Measurements from ENCODE around the gene MTFMT.

Gene MTFMT

DNA sequence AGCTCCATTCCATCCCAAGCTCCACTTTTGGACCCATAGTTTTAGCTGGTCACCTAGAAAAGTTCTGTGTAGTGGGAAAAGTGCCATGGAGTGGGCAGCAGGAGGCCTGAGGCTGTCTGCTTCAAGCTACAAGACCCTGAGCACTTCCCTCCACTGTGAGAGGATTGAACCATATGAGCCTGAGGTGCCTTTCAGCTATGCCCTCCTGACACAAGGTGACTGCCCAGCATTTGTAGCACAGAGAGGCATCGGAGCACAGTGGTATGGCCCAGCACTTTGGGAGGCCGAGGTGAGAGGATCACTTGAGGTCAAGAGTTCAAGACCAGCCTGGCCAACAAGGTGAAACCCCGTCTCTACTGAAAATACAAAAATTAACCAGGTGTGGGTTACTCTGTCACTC is 43.2 kb upstream of the MTFMT start:
- no peak for DNase-seq (ENCODE audit: extremely low spot score)
- TF ChIP-seq, protein P1, sequence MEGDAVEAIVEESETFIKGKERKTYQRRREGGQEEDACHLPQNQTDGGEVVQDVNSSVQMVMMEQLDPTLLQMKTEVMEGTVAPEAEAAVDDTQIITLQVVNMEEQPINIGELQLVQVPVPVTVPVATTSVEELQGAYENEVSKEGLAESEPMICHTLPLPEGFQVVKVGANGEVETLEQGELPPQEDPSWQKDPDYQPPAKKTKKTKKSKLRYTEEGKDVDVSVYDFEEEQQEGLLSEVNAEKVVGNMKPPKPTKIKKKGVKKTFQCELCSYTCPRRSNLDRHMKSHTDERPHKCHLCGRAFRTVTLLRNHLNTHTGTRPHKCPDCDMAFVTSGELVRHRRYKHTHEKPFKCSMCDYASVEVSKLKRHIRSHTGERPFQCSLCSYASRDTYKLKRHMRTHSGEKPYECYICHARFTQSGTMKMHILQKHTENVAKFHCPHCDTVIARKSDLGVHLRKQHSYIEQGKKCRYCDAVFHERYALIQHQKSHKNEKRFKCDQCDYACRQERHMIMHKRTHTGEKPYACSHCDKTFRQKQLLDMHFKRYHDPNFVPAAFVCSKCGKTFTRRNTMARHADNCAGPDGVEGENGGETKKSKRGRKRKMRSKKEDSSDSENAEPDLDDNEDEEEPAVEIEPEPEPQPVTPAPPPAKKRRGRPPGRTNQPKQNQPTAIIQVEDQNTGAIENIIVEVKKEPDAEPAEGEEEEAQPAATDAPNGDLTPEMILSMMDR (IDR thresholded peaks at IDR 0.05; ENCODE audit: control extremely low read depth, extremely low read depth, low read depth, missing control alignments), result no peak
- ChIA-PET CTCF (interaction anchor here (1.2 to 10.5 kb wide), 3 partner anchors 20 to 341 kb away, joined by 3 to 72 read pairs (median 3); no protein-coding TSS in a partner anchor), POLR2A (no interaction called here)

DNA sequence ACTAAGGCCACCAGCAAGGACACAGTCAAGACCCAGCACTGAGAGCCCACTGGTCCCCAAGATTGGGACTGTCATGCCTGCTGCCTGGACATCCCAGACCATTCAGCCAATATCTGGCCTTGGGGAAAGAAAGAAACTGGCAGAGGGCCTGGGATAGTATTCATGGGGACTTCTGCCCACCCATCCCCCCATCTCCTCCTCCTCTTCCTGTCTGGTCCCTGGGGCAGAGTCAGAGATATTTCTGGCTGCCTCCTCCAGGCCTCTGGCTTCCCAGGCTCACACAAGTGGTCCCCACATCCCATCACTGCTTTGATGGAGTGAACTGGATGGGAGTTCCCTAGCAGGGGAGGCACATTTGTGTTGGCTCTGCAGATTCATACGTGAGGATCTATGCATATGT is 42.6 kb upstream of the MTFMT start:
- CTCF ChIA-PET, result interaction anchor here (1.2 to 10.5 kb wide), 3 partner anchors 19 to 341 kb away, joined by 3 to 72 read pairs (median 3); no protein-coding TSS in a partner anchor

DNA sequence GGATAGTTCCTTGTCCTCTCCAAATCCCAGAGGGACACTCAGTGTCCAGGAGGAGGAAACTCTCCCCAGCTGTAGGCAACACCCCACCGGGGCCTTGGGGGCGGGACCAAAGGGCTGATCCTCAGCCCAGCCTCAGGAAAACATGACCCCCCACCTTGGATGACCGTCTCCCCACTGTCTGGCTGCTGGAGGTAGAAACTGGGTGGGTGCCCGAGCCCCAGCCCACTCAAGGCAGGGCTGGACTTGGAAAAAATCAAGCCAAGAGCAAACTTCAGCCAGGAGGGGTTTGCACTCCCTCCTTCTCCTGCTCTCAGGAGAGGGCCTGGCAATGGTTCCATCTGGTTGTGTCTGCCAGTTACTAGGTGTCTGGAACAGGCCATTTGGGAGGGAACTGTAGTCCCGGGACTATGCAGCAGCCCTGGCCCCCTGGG is 42.0 kb upstream of the MTFMT start:
- TF ChIP-seq, protein P1 (IDR thresholded peaks at IDR 0.05; ENCODE audit: control extremely low read depth, extremely low read depth, low read depth, missing control alignments), result no peak
- DNase-seq (ENCODE audit: extremely low spot score), result no peak
- CTCF ChIA-PET, result interaction anchor here (0.8 to 10.5 kb wide), 3 partner anchors 9 to 37 kb away, joined by 3 to 72 read pairs (median 4); no protein-coding TSS in a partner anchor
- POLR2A ChIA-PET, result no interaction called here

More for the DNA sequence above, 42.6 kb upstream of the MTFMT start:
- no peak for DNase-seq (ENCODE audit: extremely low spot score)
- TF ChIP-seq, protein P1 (IDR thresholded peaks at IDR 0.05; ENCODE audit: control extremely low read depth, extremely low read depth, low read depth, missing control alignments), result no peak
- POLR2A ChIA-PET, result no interaction called here

DNA sequence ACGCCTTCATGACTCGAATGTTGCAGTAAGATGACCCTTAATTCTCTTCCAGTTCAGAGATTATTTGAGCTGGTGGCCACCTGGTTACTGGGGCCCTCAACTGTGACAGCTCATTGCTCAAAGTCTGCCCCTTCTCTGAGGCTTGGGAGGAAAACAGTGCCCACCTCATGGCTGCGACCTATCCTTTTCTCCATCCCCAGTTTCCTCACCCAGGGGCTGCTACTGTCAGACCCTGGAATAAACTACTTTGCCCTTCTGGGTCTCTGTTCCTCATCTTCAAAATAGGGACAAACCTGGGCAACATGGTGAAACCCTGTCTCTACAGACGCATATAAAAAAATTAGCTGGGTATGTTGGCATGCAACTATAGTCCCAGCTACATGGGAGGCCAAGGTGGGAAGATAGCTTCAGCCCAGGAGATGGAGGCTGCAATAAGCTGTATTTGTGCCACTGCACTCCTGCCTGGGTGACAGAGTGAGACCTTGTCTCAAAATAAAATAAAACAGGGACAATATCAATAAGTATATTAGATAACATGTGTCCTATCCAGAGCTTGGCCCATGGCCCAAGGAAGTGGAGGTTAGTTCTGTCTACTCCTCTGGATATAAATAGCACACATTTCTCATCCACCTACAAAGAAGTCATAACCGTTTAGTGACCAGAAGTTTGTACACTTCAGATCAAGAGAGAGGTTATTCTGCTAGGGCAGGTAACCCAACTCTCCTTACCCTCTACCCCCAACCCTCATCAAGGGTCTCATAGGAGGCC is 40.5 kb upstream of the MTFMT start:
- TF ChIP-seq, protein P1 (IDR thresholded peaks at IDR 0.05; ENCODE audit: control extremely low read depth, extremely low read depth, low read depth, missing control alignments), result no peak
- ChIA-PET CTCF (interaction anchor here (1.0 to 10.5 kb wide), 7 partner anchors 8 to 59 kb away, joined by 3 to 72 read pairs (median 7); partner anchors contain the start of gene KBTBD13), POLR2A (no interaction called here)
- DNase-seq (ENCODE audit: extremely low spot score), result no peak

DNA sequence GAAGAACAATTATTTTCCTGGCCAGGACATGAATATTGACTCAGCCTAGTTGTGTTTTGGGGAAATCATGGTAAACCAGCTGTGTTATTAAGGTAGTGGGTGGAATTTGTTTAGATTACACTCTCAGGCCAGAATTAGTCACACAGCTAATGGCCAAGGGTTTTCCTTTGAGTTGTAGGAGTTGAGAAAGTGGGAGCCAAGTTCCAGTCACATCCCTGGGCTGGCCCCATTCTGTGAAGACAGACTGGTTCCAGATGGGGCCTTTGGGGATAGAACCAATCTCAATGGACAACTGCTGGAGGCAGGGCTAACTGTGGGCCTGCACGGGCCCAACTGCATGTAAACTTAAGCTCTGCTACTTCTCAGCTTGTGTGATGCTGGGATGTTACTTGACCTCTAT is 39.7 kb upstream of the MTFMT start:
- CTCF ChIA-PET, result interaction anchor here (1.0 to 10.5 kb wide), 9 partner anchors 8 to 316 kb away, joined by 3 to 72 read pairs (median 6); partner anchors contain the start of gene KBTBD13
- no peak for DNase-seq (ENCODE audit: extremely low spot score)
- POLR2A ChIA-PET, result no interaction called here
- TF ChIP-seq, protein P1 (IDR thresholded peaks at IDR 0.05; ENCODE audit: control extremely low read depth, extremely low read depth, low read depth, missing control alignments), result no peak

DNA sequence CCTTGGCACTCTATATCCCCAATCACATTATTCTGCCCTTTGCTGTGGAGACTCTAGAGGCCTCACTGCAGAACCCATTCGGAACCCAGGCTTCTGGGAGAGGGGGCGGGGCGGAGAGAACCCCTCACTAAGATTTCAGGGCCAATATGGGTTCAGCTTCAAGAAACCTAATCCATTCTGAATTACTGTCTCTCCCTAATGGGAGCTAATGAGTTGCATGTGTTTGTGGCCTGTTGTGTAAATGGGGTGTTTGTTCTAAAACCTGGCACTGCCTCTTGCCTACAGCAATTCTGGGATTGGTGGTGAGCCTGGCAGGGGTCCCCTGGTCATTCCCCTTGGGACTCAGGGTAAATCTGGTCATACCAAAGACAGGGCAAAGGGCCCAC is 39.0 kb upstream of the MTFMT start:
- CTCF ChIA-PET, result interaction anchor here (1.0 to 10.5 kb wide), 6 partner anchors 9 to 337 kb away, joined by 3 to 72 read pairs (median 6); partner anchors contain the start of gene KBTBD13

More for the DNA sequence above, 39.0 kb upstream of the MTFMT start:
- TF ChIP-seq, protein P1 (IDR thresholded peaks at IDR 0.05; ENCODE audit: control extremely low read depth, extremely low read depth, low read depth, missing control alignments), result no peak
- POLR2A ChIA-PET, result interaction anchor here (0.6 kb wide), 1 partner anchor 264 kb away, joined by 5 read pairs; no protein-coding TSS in a partner anchor
- DNase-seq (ENCODE audit: extremely low spot score), result no peak
